ENCODE results near the gene RFTN1.

Gene RFTN1

GRCh38 chr3:16463914-16464313, 49.6 kb downstream of the RFTN1 start:
- no peak for FAIRE-seq

- FAIRE-seq = no peak
Observed at GRCh38 chr3:16463119-16463518, 50.4 kb downstream of the RFTN1 start.

- no peak for FAIRE-seq
Observed at GRCh38 chr3:16462679-16463078, 50.8 kb downstream of the RFTN1 start.

GRCh38 chr3:16461463-16462245, 51.8 kb downstream of the RFTN1 start:
- FAIRE-seq = no peak

- FAIRE-seq = no peak
Observed at GRCh38 chr3:16460886-16461285, 52.6 kb downstream of the RFTN1 start.

GRCh38 chr3:16460273-16460672, 53.2 kb downstream of the RFTN1 start:
- FAIRE-seq = no peak

GRCh38 chr3:16456784-16457415, 56.6 kb downstream of the RFTN1 start:
- FAIRE-seq = peak; percentile 4

GRCh38 chr3:16455966-16456365, 57.5 kb downstream of the RFTN1 start:
- FAIRE-seq = no peak

GRCh38 chr3:16455001-16455400, 58.5 kb downstream of the RFTN1 start:
- no peak for FAIRE-seq

- no peak for FAIRE-seq
Observed at GRCh38 chr3:16452261-16452660, 61.2 kb downstream of the RFTN1 start.

- FAIRE-seq = no peak
Observed at GRCh38 chr3:16449369-16449768, 64.1 kb downstream of the RFTN1 start.

GRCh38 chr3:16448639-16449070, 64.8 kb downstream of the RFTN1 start:
- no peak for FAIRE-seq

- FAIRE-seq = no peak
Observed at GRCh38 chr3:16447135-16447534, 66.4 kb downstream of the RFTN1 start.

- no peak for FAIRE-seq
Observed at GRCh38 chr3:16444344-16444743, 69.2 kb downstream of the RFTN1 start.

GRCh38 chr3:16442730-16443129, 70.8 kb downstream of the RFTN1 start:
- FAIRE-seq = no peak

- FAIRE-seq = no peak
Observed at GRCh38 chr3:16441371-16441875, 72.1 kb downstream of the RFTN1 start.

GRCh38 chr3:16439848-16440708, 73.4 kb downstream of the RFTN1 start:
- FAIRE-seq = no peak

- FAIRE-seq = no peak
Observed at GRCh38 chr3:16439163-16439847, 74.2 kb downstream of the RFTN1 start.

GRCh38 chr3:16437640-16438039, 75.9 kb downstream of the RFTN1 start:
- no peak for FAIRE-seq

- no peak for FAIRE-seq
Observed at GRCh38 chr3:16433701-16434151, 79.8 kb downstream of the RFTN1 start.

- no peak for FAIRE-seq
Observed at GRCh38 chr3:16432714-16433113, 80.8 kb downstream of the RFTN1 start.

All from endometrium (tissue), 2 donors.